HG03066 (cell line): ENCODE results near the gene SDK2.

Source experiments
- ATAC-seq: cut with Tn5 transposase; IDR thresholded peaks from one replicate; pipeline ENCODE4 v1.9.1; 2021; ENCODE audit warnings: low read depth; ENCODE audit not compliant: unreplicated experiment

The SDK2 gene

GRCh38 chr17:73613271-73614233 lies 30.7 kb downstream of the SDK2 start:
- no peak for ATAC-seq

- no peak for ATAC-seq
Measured at GRCh38 chr17:73612031-73612472, 32.2 kb downstream of the SDK2 start.

- no peak for ATAC-seq
Measured at GRCh38 chr17:73611630-73612029, 32.6 kb downstream of the SDK2 start.

GRCh38 chr17:73610331-73610911 lies 33.8 kb downstream of the SDK2 start:
- no peak for ATAC-seq

- ATAC-seq: no peak
Measured at GRCh38 chr17:73609758-73610157, 34.5 kb downstream of the SDK2 start.

GRCh38 chr17:73609060-73609459 lies 35.2 kb downstream of the SDK2 start:
- no peak for ATAC-seq

GRCh38 chr17:73605444-73605843 lies 38.8 kb downstream of the SDK2 start:
- ATAC-seq: no peak

- no peak for ATAC-seq
Measured at GRCh38 chr17:73604476-73604875, 39.8 kb downstream of the SDK2 start.

GRCh38 chr17:73603971-73604370 lies 40.3 kb downstream of the SDK2 start:
- ATAC-seq: no peak

GRCh38 chr17:73600103-73600871 lies 44.0 kb downstream of the SDK2 start:
- ATAC-seq: no peak

- no peak for ATAC-seq
Measured at GRCh38 chr17:73599599-73599998, 44.6 kb downstream of the SDK2 start.

- no peak for ATAC-seq
Measured at GRCh38 chr17:73598212-73598611, 46.0 kb downstream of the SDK2 start.

GRCh38 chr17:73595931-73596330 lies 48.3 kb downstream of the SDK2 start:
- no peak for ATAC-seq

GRCh38 chr17:73595479-73595878 lies 48.8 kb downstream of the SDK2 start:
- ATAC-seq: no peak

- no peak for ATAC-seq
Measured at GRCh38 chr17:73595068-73595467, 49.2 kb downstream of the SDK2 start.

- no peak for ATAC-seq
Measured at GRCh38 chr17:73594598-73594997, 49.6 kb downstream of the SDK2 start.

- no peak for ATAC-seq
Measured at GRCh38 chr17:73594025-73594424, 50.2 kb downstream of the SDK2 start.

GRCh38 chr17:73593249-73593965 lies 50.8 kb downstream of the SDK2 start:
- no peak for ATAC-seq

GRCh38 chr17:73592501-73592961 lies 51.7 kb downstream of the SDK2 start:
- ATAC-seq: no peak

- no peak for ATAC-seq
Measured at GRCh38 chr17:73592079-73592415, 52.2 kb downstream of the SDK2 start.
